Heart left ventricle (tissue), 16 donors: ENCODE data around the gene ZNF516. TPM values are rescaled to one million over a fixed set of nuclear protein-coding genes. Genes with fewer than 3 reads are reported as not detected.

Source experiments
- ATAC-seq, 4 donors: fragments of 200-7000 bp; cut with Tn5 transposase; one replicate each; pipeline ENCODE4 v1.9.1; 2020 to 2022; ENCODE audit warnings: moderate library complexity in 4 of 4, mild to moderate bottlenecking in 3 of 4, moderate number of reproducible peaks in 1 of 4
- DNase-seq, 5 donors: peaks; one replicate each; pipeline ENCODE4 v3.0.0-alpha.2; 2020
- H3K27ac ChIP-seq, 12 donors: fragments of 200-600 bp; sonication (generic) in 4 of 12; one replicate each; pipeline versions ENCODE4 v1.5.0 to v1.8.0; 2016 to 2022; ENCODE audit warnings: mild to moderate bottlenecking in 2 of 12
- H3K27me3 ChIP-seq, 9 donors: fragments of 200-600 bp; sonication (generic) in 2 of 9; one replicate each; pipeline versions ENCODE4 v1.5.1 to v1.8.0; 2016 to 2022; ENCODE audit warnings: mild to moderate bottlenecking in 3 of 9
- H3K36me3 ChIP-seq, 9 donors: fragments of 200-600 bp; sonication (generic) in 2 of 9; one replicate each; pipeline versions ENCODE4 v1.5.0 to v1.8.0; 2018 to 2022; ENCODE audit warnings: mild to moderate bottlenecking in 2 of 9
- H3K4me1 ChIP-seq, 12 donors: fragments of 200-600 bp; sonication (generic) in 4 of 12; one replicate each; pipeline versions ENCODE4 v1.5.0 to v1.8.0; 2016 to 2022; ENCODE audit warnings: mild to moderate bottlenecking in 3 of 12
- H3K4me3 ChIP-seq, 12 donors: fragments of 200-600 bp; sonication (generic) in 4 of 12; one replicate each; pipeline versions ENCODE4 v1.5.0 to v1.8.0; 2017 to 2022; ENCODE audit warnings: mild to moderate bottlenecking in 9 of 12, moderate library complexity in 4 of 12
- H3K9me3 ChIP-seq, 12 donors: fragments of 200-600 bp; sonication (generic) in 4 of 12; one replicate each; pipeline versions ENCODE4 v1.5.0 to v1.8.0; 2016 to 2022; ENCODE audit warnings: mild to moderate bottlenecking in 1 of 12
- POLR2A ChIP-seq, 2 donors: fragments of 450-650 bp; IDR thresholded peaks; one replicate each; pipeline ENCODE4 v1.6.1; 2017; ENCODE audit warnings: antibody characterized with exemption in 2 of 2, mild to moderate bottlenecking in 2 of 2, moderate library complexity in 2 of 2
- WGBS, 4 donors: extraction: QIAGEN DNeasy Blood & Tissue Kit in 2 of 4; methylation state at CpG; one replicate each; pipeline versions ENCODE4 v1.1.5 to v1.1.7; 2013 to 2018; 5-methylcytosine and 5-hydroxymethylcytosine counted together
- intact Hi-C, 10 donors: fragments of 100-400 bp; cut with DNase I; formaldehyde crosslinking; loops; one replicate each; pipeline versions ENCODE4 v1.11.1 to v1.14.2; 2022
- polyA plus RNA-seq, 2 donors: library from polyadenylated mRNA; stranded (reverse); fragments of 200-250 nt; gene quantifications; one replicate each; pipeline ENCODE4 v1.2.3, GENCODE V29; 2013
- total RNA-seq, 9 donors: library from RNA; depleted of rRNA in 2 of 9; stranded (reverse); fragments of >200 nt in 2 of 9; fragmentation: NEBNext Ultra II Directional in 3 of 9; extraction: Animal tissue kit (Norgen Biotek cat#: 25700) in 3 of 9; gene quantifications; one replicate each; pipeline versions ENCODE4 v1.1.0 to v1.2.4, GENCODE V29; 2016 to 2023
- TF ChIP-seq, protein P1 (sequence below), 12 donors: fragments of 200-600 bp; sonication (generic) in 4 of 12; IDR thresholded peaks; one replicate each; pipeline versions ENCODE4 v1.5.0 to v1.8.0; 2018 to 2022; ENCODE audit warnings: antibody characterized with exemption in 12 of 12, mild to moderate bottlenecking in 5 of 12
- donor health status: ischemic (EF 13 %, LVEDD 7.1; RV severe dilation, severe dysfunction).
- donor health status: healthy with polysubstance abuse.
- donor health status: DM: no; HTN: yes; CAD: no.
- donor health status: DM: no; HTN: no; CAD: no.
- donor health status: ischemic (EF 25% LVEDD 6.9; RV normal size, moderate dysfunction).
- donor health status: ischemic (EF 25% LVEDD 5.7; RV mildly dilated, moderate dysfunction).
- donor health status: healthy.
- donor health status: DM: yes; HTN: yes; CAD: no.
- donor health status: ischemic (EF 35%, LVEDD 5.7; RV mildly dilated, moderate dysfunction).
- donor health status: nonischemic (EF 11% LVEDD 7.7; RV severe dilation, severe dysfunction).
- donor health status: DM: yes; HTN: yes; CAD: no.
- donor health status: PGD.
- donor health status: ischemic (EF 29% LVEDD 5.4; RV normal size, mild dysfunction).
- donor health status: nonischemic (EF 23%, LVEDD 6.1; RV moderate dilation, normal function).

Gene ZNF516
- total and polyA plus RNA-seq, 11 donors, result 4.8 to 24.8 (median 14.6) TPM

DNA sequence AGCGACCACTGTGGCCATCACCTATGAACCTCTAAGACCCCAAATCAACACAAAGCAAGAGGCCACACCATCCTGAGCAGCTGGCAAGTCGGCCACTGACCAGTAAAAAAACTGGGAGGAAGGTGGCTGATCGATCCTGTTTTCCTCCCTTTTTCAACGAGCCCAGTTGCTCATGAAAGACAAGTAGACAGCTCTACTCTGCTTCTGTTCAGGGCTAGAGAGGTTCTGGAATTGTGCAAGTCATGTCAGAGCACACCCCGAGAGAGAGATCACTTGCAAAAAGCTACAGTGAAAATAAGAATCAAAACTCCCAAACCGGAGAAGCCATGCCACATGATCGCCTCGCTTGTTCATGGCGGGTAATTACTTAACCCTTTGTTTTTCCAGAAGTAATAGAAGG lies 34.6 kb downstream of the ZNF516 start:
- ATAC-seq, result no peak
- H3K4me1 ChIP-seq, result peaks cover 0 to 39% (median 9%) of the 10 kb centered on the region in 12 donors
- no peak overlapping the region for H3K4me3 ChIP-seq
- H3K36me3 ChIP-seq, result peaks cover 0 to 10% (median 0%) of the 10 kb centered on the region in 9 donors
- intact Hi-C loops, result no loop called here
- TF ChIP-seq, protein P1, sequence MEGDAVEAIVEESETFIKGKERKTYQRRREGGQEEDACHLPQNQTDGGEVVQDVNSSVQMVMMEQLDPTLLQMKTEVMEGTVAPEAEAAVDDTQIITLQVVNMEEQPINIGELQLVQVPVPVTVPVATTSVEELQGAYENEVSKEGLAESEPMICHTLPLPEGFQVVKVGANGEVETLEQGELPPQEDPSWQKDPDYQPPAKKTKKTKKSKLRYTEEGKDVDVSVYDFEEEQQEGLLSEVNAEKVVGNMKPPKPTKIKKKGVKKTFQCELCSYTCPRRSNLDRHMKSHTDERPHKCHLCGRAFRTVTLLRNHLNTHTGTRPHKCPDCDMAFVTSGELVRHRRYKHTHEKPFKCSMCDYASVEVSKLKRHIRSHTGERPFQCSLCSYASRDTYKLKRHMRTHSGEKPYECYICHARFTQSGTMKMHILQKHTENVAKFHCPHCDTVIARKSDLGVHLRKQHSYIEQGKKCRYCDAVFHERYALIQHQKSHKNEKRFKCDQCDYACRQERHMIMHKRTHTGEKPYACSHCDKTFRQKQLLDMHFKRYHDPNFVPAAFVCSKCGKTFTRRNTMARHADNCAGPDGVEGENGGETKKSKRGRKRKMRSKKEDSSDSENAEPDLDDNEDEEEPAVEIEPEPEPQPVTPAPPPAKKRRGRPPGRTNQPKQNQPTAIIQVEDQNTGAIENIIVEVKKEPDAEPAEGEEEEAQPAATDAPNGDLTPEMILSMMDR (IDR thresholded peaks at IDR 0.05), result no peak
- no peak for TF ChIP-seq POLR2A (IDR thresholded peaks at IDR 0.05)
- H3K27ac ChIP-seq, result peak overlapping the region in 3 of 12 donors; percentile 56 to 77 (median 58)
- WGBS, 4 donors, result 82 to 88% (median 86%) methylated on average over 9 of the region's 9 CpGs
- no peaks in the 10 kb centered on the region for H3K9me3 ChIP-seq
- DNase-seq, result peak in 1 of 5 donors; percentile 4
- H3K27me3 ChIP-seq, result no peaks in the 10 kb centered on the region

DNA sequence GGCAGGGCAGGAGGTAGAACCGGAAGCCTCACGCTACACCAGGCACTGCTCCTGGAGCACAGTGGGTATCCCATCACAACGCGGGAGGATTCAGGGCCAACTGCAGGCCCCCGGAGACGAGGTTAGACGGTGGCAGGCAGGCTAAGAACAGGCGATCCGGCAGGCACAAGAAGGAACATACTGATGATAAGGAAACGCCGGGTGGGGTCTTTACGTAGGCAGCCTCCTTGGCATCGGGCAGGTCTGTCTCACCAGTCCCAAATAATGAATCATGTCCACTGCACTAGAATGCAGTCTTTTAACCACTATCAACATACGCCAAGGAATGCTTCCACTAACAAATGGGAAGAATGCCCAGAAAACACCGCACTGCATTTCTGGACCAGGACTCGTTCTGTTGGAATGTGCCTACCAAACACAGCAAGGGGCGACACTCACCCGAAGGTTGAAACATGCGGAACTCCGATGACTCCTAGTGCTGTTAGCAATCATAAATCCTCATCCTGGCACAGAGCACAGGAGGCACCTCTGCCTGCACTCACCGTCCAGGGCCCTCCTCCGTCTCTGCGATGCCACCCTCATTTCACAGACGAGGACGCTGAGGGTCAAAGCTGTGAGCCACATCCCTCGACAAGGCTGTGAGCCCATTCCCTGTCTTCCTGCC lies 35.2 kb downstream of the ZNF516 start:
- peak; percentile 65 to 75 (median 70) for ATAC-seq
- intact Hi-C loops, result no loop called here
- peak overlapping the region in 6 of 12 donors; percentile 3 to 28 (median 20) for H3K4me3 ChIP-seq
- peak in 2 of 5 donors; percentile 36 to 61 for DNase-seq
- peaks cover 0 to 10% (median 0%) of the 10 kb centered on the region in 9 donors for H3K36me3 ChIP-seq
- no peaks in the 10 kb centered on the region for H3K9me3 ChIP-seq
- peaks cover 0 to 44% (median 9%) of the 10 kb centered on the region in 12 donors for H3K4me1 ChIP-seq
- H3K27me3 ChIP-seq, result no peaks in the 10 kb centered on the region
- H3K27ac ChIP-seq, result peak overlapping the region in 11 of 12 donors; percentile 3 to 77 (median 42)
- TF ChIP-seq POLR2A (IDR thresholded peaks at IDR 0.05), result no peak
- TF ChIP-seq, protein P1 (IDR thresholded peaks at IDR 0.05), result no peak
- WGBS, 4 donors, result 51 to 65% (median 54%) methylated on average over 26 of the region's 26 CpGs

DNA sequence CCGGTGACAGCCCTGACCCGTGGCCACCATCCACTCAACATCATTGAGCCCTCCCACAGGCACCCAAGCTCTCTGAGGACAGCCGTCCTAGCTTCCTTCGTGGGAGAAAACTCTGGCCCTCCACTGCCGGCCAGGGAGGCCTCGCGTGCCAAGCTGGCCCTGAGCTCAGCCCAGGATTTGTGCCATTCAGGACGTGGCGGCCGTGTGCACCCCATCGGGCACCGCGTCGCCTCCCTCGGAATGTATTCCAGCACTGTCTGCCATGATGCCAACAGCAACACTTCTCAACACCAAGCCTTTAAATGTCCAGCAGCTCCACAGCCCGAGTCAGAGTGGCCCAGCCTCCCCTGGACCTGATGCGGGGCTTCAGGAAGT lies 35.7 kb downstream of the ZNF516 start:
- Histone ChIP-seq H3K9me3 (no peaks in the 10 kb centered on the region), H3K4me1 (peaks cover 0 to 47% (median 12%) of the 10 kb centered on the region in 12 donors), H3K36me3 (peaks cover 0 to 10% (median 0%) of the 10 kb centered on the region in 9 donors), H3K27me3 (no peaks in the 10 kb centered on the region), H3K4me3 (peak overlapping the region in 6 of 12 donors; percentile 3 to 28 (median 20)), H3K27ac (peak overlapping the region in 10 of 12 donors; percentile 3 to 77 (median 48))
- peak; percentile 36 to 63 (median 45) for ATAC-seq
- intact Hi-C loops, result no loop called here
- 60 to 82% (median 67%) methylated on average over 7 to 17 of the region's 17 CpGs for WGBS, 4 donors
- peak in 1 of 5 donors; percentile 18 for DNase-seq
- TF ChIP-seq POLR2A (IDR thresholded peaks at IDR 0.05), result no peak
- TF ChIP-seq, protein P1 (IDR thresholded peaks at IDR 0.05), result no peak

DNA sequence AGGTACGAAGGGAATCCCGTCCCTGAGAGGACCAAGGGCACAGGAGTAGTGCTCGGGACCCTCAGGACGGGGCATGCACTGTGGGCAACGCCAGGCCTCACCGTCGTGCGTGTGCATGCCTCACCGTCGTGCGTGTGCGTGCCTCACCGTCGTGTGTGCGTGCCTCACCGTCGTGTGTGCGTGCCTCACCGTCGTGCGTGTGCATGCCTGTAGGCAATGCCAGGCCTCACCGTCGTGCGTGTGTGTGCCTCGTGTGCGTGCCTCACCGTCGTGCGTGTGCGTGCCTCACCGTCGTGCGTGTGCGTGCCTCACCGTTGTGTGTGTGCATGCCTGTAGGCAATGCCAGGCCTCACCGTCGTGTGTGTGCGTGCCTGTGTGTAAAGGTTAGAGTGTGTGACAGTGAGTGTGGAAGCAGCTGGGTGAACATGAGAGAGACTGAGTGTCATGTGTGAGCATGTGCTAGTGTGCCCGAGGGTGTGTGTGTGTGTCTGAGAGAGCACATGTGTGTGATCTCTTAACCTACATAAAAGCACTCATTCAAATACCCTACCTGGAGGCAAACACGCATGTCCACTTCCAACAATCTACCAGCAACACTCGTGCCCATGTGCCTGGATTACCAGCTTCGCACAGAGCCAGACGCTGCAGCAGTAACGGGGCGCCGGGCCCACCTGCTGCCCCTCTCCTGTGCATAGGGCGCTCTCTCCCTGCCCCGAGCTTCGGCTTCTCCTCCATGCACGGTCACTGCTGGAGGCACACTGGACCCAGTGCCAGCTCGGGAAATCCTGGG lies 36.3 kb downstream of the ZNF516 start:
- H3K9me3 ChIP-seq, result no peaks in the 10 kb centered on the region
- peaks cover 0 to 10% (median 0%) of the 10 kb centered on the region in 9 donors for H3K36me3 ChIP-seq
- no peaks in the 10 kb centered on the region for H3K27me3 ChIP-seq
- peak in 1 of 5 donors; percentile 8 for DNase-seq
- intact Hi-C loops, result no loop called here
- no peak for TF ChIP-seq POLR2A (IDR thresholded peaks at IDR 0.05)
- TF ChIP-seq, protein P1 (IDR thresholded peaks at IDR 0.05), result no peak
- H3K4me1 ChIP-seq, result peaks cover 0 to 53% (median 16%) of the 10 kb centered on the region in 12 donors
- peak overlapping the region in 6 of 12 donors; percentile 15 to 77 (median 55) for H3K27ac ChIP-seq
- H3K4me3 ChIP-seq, result no peak overlapping the region
- ATAC-seq, result peak in 2 of 4 donors; percentile 6 to 25
- 92 to 95% (median 95%) methylated on average over 48 to 51 of the region's 51 CpGs for WGBS, 4 donors
